Gastrocnemius medialis (tissue), 4 donors: Measurements from ENCODE around the gene USH2A. TPM values are rescaled to one million over a fixed set of nuclear protein-coding genes. Genes with fewer than 3 reads are reported as not detected.

Experiments
- ATAC-seq, 2 donors: fragments of 150-250 bp; one replicate each; pipeline ENCODE4 v1.9.1; 2016
- DNase-seq, 2 donors: peaks; one replicate each; pipeline ENCODE4 v3.0.0-alpha.2; 2019
- H3K27ac ChIP-seq, 4 donors: fragments of 200-600 bp; sonication (generic); 1 replicate in 1 of 4; 2 replicates in 3 of 4; pipeline ENCODE4 v1.5.1; 2016 to 2018; ENCODE audit warnings: mild to moderate bottlenecking in 2 of 4, moderate library complexity in 1 of 4
- H3K27me3 ChIP-seq, 3 donors: fragments of 200-600 bp; sonication (generic) in 2 of 3; 1 replicate in 1 of 3; 2 replicates in 2 of 3; pipeline versions ENCODE4 v1.5.1 to v1.6.0; 2016 to 2019; ENCODE audit warnings: mild to moderate bottlenecking in 1 of 3, moderate library complexity in 1 of 3
- H3K36me3 ChIP-seq, 2 donors: fragments of 200-600 bp; sonication (generic) in 1 of 2; one replicate each; pipeline ENCODE4 v1.5.1; 2017 to 2018
- H3K4me1 ChIP-seq, 2 donors: fragments of 200-600 bp; sonication (generic) in 1 of 2; one replicate each; pipeline ENCODE4 v1.5.1; 2016 to 2017; ENCODE audit warnings: mild to moderate bottlenecking in 2 of 2
- H3K4me3 ChIP-seq, 4 donors: fragments of 200-600 bp; sonication (generic) in 3 of 4; 1 replicate in 1 of 4; 2 replicates in 3 of 4; pipeline ENCODE4 v1.5.1; 2016 to 2019; ENCODE audit warnings: mild to moderate bottlenecking in 2 of 4
- H3K9me3 ChIP-seq, 3 donors: fragments of 200-600 bp; sonication (generic) in 2 of 3; 1 replicate in 1 of 3; 2 replicates in 2 of 3; pipeline ENCODE4 v1.5.1; 2016 to 2019
- CTCF ChIP-seq, 5 experiments: fragments of 450-650 bp in 3 of 5; fragments of 200-600 bp in 2 of 5; sonication (generic) in 2 of 5; IDR thresholded peaks in 4 of 5; conservative IDR thresholded peaks in 1 of 5; 1 replicate in 4 of 5; 2 replicates in 1 of 5; pipeline ENCODE4 v1.5.1; 2016 to 2019; ENCODE audit warnings: antibody characterized with exemption in 5 of 5, mild to moderate bottlenecking in 3 of 5, moderate library complexity in 3 of 5
- POLR2A ChIP-seq, 2 donors: fragments of 450-650 bp; IDR thresholded peaks; one replicate each; pipeline ENCODE4 v1.6.1; 2017; ENCODE audit warnings: antibody characterized with exemption in 2 of 2, mild to moderate bottlenecking in 2 of 2, moderate library complexity in 2 of 2
- in situ Hi-C, 4 donors: fragments of 200-750 bp; cut with MboI; loops; one replicate each; pipeline versions ENCODE4 v1.15.0 to v1.8.0; 2017; ENCODE audit warnings: low sequenced_read_pairs in 4 of 4
- intact Hi-C: fragments of 100-400 bp; cut with DNase I; formaldehyde crosslinking; loops from one replicate; pipeline ENCODE4 v1.15.1; 2023; ENCODE audit warnings: low total_unique reads
- total RNA-seq, 4 donors: library from RNA; depleted of rRNA; stranded (reverse); fragments of >200 nt; gene quantifications; one replicate each; pipeline versions ENCODE4 v1.1.0 to v1.2.3, GENCODE V29; 2016

USH2A gene
- total RNA-seq, 4 donors from 2014 or later, result 0.02 TPM; not detected in 3

DNA sequence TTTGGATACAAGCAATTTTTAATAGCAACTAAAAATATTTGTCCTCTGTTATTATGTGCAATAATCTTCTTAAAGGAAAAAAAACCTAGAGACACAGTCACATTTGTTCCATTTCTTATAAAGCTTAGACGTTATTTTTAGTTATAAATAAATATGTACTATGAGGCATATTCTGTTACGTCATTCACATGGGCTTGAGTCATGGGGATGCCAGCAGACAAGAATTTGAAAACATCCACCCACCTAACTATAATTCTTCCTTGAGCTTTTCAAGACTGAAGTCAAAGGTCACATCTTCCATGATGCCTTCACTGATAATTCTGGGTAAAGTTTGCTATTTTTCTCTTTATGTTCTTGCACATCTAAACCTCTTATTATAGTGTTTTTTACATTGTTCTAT, 587.3 kb downstream of the USH2A start:
- Histone ChIP-seq H3K36me3 (no peaks in the 10 kb centered on the region), H3K27ac (no peak overlapping the region), H3K9me3 (no peaks in the 10 kb centered on the region), H3K4me1 (no peaks in the 10 kb centered on the region), H3K4me3 (no peak overlapping the region), H3K27me3 (no peaks in the 10 kb centered on the region)
- DNase-seq (no peak), ATAC-seq (no peak)
- intact Hi-C loops (no loop called here), in situ Hi-C loops (no loop called here)
- TF ChIP-seq POLR2A (IDR thresholded peaks at IDR 0.05) (no peak), CTCF (IDR thresholded peaks at IDR 0.05 in 4 of 5, conservative IDR thresholded peaks at IDR 0.05 in 1 of 5) (no peak)

- ATAC-seq (no peak), DNase-seq (no peak)
- intact Hi-C loops, result no loop called here
- Histone ChIP-seq H3K27me3 (no peaks in the 10 kb centered on the region), H3K36me3 (no peaks in the 10 kb centered on the region), H3K9me3 (no peaks in the 10 kb centered on the region), H3K27ac (no peak overlapping the region), H3K4me1 (no peaks in the 10 kb centered on the region), H3K4me3 (no peak overlapping the region)
- in situ Hi-C loops, result no loop called here
- no peak for TF ChIP-seq POLR2A (IDR thresholded peaks at IDR 0.05)
- no peak for TF ChIP-seq CTCF (IDR thresholded peaks at IDR 0.05 in 4 of 5, conservative IDR thresholded peaks at IDR 0.05 in 1 of 5)
These were observed 589.1 kb downstream of the USH2A start for GRCh38 chr1:215833941-215834729.

GRCh38 chr1:215830226-215830810, 592.9 kb downstream of the USH2A start:
- Histone ChIP-seq H3K27me3 (no peaks in the 10 kb centered on the region), H3K27ac (no peak overlapping the region), H3K36me3 (no peaks in the 10 kb centered on the region), H3K9me3 (no peaks in the 10 kb centered on the region), H3K4me1 (no peaks in the 10 kb centered on the region), H3K4me3 (no peak overlapping the region)
- TF ChIP-seq POLR2A (IDR thresholded peaks at IDR 0.05) (no peak), CTCF (IDR thresholded peaks at IDR 0.05 in 4 of 5, conservative IDR thresholded peaks at IDR 0.05 in 1 of 5) (no peak)
- DNase-seq (no peak), ATAC-seq (no peak)
- in situ Hi-C loops, result no loop called here
- intact Hi-C loops, result no loop called here

DNA sequence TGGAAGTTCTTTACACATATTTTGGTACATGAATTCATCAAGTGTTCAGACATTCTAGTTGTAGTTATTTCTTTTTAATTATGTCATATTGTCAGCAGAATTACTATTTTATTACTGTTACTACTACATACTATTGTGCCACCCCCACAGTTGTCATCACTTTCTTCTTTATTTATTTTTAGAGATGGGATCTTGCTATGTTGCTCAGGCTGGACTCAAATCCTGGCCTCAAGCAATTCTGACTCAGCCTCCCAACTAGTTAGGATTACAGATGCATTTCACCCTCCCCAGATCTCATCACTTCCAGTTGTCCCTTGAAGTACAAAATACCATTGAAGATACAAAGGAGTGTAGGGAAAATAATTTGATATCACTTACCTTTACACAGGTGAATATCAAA, 598.2 kb downstream of the USH2A start:
- Histone ChIP-seq H3K4me3 (no peak overlapping the region), H3K9me3 (no peaks in the 10 kb centered on the region), H3K4me1 (no peaks in the 10 kb centered on the region), H3K27ac (no peak overlapping the region), H3K27me3 (no peaks in the 10 kb centered on the region), H3K36me3 (no peaks in the 10 kb centered on the region)
- DNase-seq (no peak), ATAC-seq (no peak)
- in situ Hi-C loops, result no loop called here
- TF ChIP-seq POLR2A (IDR thresholded peaks at IDR 0.05) (no peak), CTCF (IDR thresholded peaks at IDR 0.05 in 4 of 5, conservative IDR thresholded peaks at IDR 0.05 in 1 of 5) (no peak)
- intact Hi-C loops, result no loop called here
